K562 (cell line): ENCODE measurements around the gene POLR2M.

Experiments used
- HDAC1 ChIP-seq, 2 experiments: fragments of 450-650 bp; IDR thresholded peaks; 2 replicates each; pipeline ENCODE4 v1.6.1; 2016 to 2017; ENCODE audit warnings: inconsistent platforms in 1 of 2, mild to moderate bottlenecking in 1 of 2, moderate library complexity in 1 of 2
- HNRNPLL ChIP-seq: fragments of 200-400 bp; formaldehyde crosslinking; IDR thresholded peaks from 2 replicates; pipeline ENCODE4 v1.6.1; 2017; ENCODE audit warnings: low read length, low read depth, mild to moderate bottlenecking; ENCODE audit not compliant: poor library complexity, severe bottlenecking
- NELFE ChIP-seq: IDR thresholded peaks from 2 replicates; pipeline ENCODE4 v1.6.1; 2011; ENCODE audit warnings: mild to moderate bottlenecking; ENCODE audit not compliant: insufficient read depth, insufficient read length
- TRIM28 ChIP-seq: fragments of 450-650 bp; IDR thresholded peaks from 2 replicates; pipeline ENCODE4 v1.6.1; 2017
- ZNF24 ChIP-seq: fragments of 450-650 bp; IDR thresholded peaks from 2 replicates; pipeline ENCODE4 v1.6.1; 2016

DNA sequence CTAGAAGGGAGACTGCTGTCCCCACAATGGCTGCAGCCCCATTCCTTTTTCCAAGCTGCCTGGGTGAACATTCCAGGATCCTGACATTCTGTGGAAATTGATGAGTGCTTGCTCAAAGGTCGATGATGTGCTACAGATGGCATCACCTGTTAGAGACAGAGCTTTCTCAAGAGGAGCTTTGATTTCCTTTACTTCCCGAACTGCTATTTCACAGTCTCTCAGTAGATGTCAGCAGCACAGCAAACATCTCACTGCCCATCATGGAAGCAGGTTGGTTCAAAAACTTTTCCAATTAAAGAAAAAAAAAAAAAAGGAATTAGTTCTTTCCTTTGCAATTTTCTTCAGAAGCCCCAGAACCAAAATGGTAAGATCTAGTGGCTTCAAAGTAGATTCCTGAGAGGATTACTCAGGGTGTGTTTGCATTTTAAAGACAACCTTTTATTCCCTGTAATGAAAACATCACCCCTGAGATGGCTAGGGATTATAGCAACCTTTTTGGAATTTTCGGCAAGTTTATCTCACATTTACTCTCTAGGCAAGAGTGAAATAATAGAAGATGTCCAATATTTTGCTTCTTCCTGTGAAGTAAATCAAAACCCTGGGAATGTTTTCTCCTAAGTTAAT, 44.8 kb downstream of the POLR2M start:
- TF ChIP-seq NELFE, result no peak
- TF ChIP-seq HDAC1 (IDR thresholded peaks at IDR 0.05), result no peak
- TF ChIP-seq ZNF24, result no peak
- no peak for TF ChIP-seq HNRNPLL
- TF ChIP-seq TRIM28, result no peak
